SK-MEL-5 (cell line): ENCODE measurements around the gene WNT2B. TPM values are rescaled to one million over a fixed set of nuclear protein-coding genes. Genes with fewer than 3 reads are reported as not detected.
A peak's percentile ranks its signal among the peaks of the same experiment; 100 is the strongest.

Experiments
- DNase-seq: peaks from one replicate; pipeline ENCODE4 v3.0.0-alpha.2; 2016; ENCODE audit warnings: low read depth, low spot score
- in situ Hi-C: cut with HindIII; loops from 2 replicates; pipeline ENCODE4 v1.10.0; 2016; ENCODE audit warnings: low sequenced_read_pairs, high pct_unique_total_duplicates, low pct_unique_long_range_greater_than_20kb
- total RNA-seq: library from RNA; depleted of rRNA; stranded (reverse); fragments of >200 nt; shearing (Covaris generic); gene quantifications from 2 replicates; pipeline ENCODE4 v1.2.3, GENCODE V29; 2014

Gene WNT2B
- total RNA-seq, 1 experiment from 2014 or later, result 0.37 TPM

DNA sequence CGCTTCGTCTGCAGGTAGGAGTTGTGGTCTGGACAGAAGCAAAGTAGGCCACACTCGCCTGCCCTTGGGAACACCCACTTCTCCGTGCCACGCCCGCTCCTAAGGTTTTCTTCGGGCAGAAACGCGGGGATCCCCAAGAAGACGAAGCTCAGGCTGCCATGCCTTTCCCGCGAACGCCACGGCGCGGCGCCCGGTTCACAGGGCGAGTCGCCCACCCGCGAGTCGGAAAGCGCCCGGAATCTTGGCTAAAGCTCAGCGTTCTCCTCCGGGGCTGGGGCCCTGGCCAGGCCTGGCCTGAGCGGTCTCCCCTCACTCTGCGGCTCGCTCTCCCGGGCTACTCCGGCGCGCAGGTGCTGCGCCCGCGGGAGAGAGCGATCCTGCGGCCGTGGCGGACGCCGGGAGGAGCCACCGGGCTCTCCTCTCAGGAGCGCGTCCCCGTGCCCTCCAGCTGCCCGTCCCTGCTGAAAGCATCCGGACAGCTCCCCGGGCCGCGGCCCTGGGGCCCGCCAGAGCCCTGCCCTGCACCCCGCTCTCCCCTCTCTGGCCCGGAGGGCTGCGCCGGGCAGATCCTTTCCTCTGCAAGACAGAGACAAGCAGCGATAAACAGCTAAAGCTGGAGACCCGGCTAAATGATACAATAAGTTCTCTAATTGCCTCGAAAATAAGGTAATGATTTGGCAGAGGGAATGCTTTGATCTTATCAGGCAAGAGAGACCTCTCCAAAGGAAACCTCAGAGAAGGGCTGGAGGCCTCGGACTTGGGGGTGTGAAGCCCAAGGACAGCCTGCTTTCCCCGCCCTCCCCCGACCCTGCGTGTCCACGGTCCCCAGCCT is 6.7 kb upstream of the WNT2B start:
- in situ Hi-C loops, result no loop called here
- peak; percentile 38 for DNase-seq

DNA sequence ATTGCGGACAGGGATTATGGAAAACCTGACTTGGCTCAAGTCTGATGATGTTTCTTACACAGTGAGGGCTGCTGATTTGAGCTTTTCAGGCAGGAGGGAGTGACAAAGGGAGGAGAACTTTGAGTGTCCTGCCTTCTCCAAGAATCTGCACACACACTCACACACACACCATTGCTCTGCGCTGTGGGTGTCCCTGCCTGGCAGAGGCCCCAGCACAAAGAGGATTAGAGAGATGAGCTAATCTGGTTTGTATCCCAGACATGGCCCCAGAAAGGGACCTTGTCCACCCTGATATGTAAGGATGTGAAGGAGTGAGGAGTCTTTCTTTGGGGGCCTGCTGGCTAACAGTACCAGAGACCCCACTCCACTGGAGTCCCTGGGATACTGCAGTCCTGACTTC is 5.9 kb upstream of the WNT2B start:
- DNase-seq, result no peak
- in situ Hi-C loops, result no loop called here

DNA sequence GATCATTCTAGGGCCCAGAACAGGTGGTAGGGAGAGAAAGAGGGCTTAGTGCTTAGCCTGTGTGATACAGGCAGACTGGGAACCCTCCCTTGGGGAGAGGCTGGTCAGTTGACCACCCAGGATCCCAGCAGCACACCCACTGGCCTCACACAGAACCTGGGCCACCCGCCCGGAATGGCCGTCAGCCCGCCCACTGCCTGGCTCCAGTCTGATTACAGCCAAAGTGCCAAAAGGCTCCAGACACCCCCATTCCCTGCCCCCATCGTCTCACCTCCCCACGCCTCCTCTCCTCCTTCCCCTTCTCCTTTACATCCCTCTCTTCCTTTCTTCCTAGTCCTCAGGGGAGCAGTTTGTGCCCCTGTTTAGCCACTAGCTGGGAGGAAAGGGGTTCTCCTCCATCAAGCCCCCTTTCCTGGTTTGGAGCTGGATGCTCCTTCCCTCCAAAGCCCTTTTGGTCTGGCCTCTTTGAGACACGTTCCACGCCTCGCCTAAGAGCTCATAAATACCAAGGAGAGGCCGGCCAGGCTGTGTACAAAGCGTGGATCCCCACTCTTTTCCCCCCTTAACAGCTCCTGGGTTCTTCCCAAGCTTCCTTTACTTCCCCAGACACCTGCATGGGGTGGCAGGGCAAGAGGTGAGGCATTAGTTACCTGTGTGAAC is 4.6 kb upstream of the WNT2B start:
- in situ Hi-C loops, result no loop called here
- DNase-seq, result no peak

DNA sequence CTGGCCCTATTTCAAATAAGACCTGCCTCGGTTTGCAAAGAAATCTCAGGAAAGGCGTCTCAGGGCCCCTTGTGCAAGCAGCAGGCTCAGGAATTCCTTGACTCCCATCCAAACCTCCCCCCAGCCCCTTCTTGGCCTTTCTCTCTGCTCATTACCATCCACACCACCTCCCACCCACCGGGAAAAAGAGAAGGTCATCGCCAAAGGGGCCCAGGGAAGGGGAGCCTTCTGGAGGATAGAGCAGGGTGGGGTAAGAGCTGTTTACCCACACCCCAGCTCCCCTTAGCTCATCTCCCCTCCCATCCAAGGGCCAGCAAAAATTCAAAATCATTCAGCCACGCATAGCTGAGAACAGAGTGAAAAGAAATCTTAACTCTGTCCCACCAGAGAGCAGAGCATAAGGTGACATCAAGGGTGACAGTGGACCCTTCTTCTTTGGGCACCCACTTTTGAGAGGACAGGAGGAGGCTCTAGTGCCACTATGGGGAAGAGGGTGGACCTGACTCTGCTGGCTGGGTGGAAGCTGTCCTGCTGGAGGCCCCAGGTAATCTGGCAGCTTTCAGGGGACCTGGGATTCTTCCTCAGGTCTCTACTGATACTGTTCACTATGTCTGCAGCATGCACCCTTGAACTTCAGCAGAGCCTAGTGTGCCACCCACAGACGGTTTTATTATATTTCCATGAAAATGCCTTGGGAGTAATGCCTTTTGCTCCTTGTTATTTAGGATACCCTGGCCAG is 3.9 kb upstream of the WNT2B start:
- in situ Hi-C loops, result no loop called here
- no peak for DNase-seq

DNA sequence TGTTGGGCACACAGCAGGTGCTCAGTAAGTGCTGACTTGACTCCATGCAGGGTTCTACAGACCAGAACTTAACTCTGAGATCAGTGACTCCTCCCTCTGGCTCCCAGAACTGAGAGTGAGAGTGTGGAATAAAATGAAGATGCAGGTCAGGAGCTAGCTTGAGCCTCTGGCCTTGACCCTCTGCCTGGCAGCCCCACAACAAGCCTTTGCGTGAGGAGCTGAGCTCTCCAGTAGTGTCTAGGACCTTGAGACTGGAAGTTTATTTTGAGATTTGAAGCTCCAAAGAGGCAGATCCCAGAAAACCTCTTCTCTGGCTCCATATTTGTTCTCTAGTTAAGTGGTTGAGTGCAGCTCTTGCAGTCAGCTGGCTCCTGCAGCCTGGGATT is 3.4 kb upstream of the WNT2B start:
- in situ Hi-C loops, result no loop called here
- DNase-seq, result no peak

DNA sequence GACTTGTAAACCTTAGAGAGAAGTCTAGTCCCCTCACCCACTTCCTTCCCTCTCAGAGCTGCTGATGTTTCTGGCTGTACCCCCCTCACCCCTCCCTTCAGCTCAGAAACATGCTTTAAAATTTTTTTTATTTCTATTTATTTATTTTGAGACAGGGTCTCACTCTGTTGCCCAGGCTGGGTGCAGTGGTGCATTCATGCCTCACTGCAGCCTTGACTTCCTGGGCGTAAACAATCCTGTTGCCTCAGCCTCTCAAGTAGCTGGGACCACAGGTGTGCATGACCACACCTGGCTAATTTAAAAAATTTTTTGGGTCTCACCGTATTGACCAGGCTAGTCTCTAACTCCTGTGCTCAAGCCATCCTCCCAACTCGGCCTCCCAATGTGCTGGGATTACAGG is 2.9 kb upstream of the WNT2B start:
- in situ Hi-C loops, result no loop called here
- DNase-seq, result no peak

DNA sequence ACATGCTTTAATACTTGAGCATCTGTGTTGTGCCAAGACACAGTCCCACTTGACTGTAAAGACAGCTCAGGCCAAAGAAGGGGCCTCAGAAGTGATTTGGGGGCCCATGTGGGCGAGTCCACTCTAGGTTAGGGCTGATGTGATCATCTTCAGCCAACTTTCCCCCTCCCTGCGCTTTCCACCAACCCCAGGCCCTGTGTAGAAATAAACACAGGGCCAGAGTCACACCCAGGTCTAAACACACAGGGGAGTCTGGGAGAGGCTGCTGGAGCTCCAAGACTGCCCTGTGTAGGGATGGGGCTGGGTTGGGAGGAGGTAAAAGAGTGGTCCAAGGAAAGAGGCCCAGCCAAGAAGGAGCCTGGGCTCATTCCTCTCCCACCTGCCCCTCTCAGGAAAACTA is 2.5 kb upstream of the WNT2B start:
- no peak for DNase-seq
- in situ Hi-C loops, result no loop called here

DNA sequence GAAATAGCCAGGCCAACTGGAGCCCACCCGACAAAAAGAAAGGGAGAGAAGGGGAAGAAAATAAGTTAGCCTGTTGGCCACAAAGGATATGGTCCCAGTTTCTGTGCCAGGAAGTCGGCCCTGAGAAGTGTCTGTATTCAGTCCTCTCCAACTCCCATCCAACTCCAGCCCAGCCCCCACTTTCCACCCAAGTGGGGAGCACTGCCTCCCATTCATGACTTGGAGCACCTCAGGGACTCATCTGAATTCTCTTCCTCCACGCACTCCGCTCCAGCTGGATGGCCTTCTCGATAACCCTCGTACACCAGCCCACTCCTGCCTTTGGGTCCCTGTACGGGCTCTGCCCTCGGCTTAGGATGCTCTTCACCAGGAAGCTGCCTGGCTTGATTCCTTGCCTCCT is 2.0 kb upstream of the WNT2B start:
- no peak for DNase-seq
- in situ Hi-C loops, result no loop called here

DNA sequence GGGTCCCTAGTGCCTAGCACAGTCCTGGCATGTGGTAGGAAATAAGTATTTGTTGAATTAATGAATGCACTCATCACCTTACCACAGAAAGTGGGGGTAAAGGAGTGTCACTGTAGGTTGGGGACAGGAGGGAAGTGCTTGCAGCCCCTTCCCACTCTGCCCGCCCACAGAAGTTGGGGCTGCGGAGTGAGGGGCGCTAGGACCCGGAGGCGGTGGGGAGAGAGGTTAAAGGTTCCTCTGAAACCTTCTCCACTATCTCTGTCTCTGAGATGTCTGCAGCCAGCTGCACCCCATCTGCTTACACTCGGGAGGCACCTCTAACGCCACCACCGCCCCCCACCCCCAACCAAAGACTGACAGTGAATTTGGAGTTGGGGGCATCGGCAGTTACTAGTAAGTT is 1.4 kb upstream of the WNT2B start:
- DNase-seq, result no peak
- in situ Hi-C loops, result no loop called here

DNA sequence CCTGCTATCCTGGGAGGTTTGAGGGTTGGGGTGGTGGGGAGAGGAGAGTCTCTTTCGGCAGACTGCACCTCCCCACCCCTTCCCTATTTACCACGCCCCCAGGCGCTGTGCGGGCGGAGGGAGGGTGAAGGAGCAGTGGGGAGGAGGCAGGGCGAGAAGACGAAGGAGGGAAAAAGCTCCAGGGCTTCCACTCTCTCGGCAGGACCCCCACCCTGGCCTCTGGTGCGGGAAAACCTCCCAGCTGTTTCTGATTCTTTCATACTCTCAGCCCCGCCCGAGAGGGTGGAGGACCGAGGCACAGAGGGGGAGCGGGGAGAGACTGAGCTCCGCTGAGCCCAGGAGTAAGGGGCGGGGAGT is 866 bp upstream of the WNT2B start:
- in situ Hi-C loops, result no loop called here
- DNase-seq, result no peak

DNA sequence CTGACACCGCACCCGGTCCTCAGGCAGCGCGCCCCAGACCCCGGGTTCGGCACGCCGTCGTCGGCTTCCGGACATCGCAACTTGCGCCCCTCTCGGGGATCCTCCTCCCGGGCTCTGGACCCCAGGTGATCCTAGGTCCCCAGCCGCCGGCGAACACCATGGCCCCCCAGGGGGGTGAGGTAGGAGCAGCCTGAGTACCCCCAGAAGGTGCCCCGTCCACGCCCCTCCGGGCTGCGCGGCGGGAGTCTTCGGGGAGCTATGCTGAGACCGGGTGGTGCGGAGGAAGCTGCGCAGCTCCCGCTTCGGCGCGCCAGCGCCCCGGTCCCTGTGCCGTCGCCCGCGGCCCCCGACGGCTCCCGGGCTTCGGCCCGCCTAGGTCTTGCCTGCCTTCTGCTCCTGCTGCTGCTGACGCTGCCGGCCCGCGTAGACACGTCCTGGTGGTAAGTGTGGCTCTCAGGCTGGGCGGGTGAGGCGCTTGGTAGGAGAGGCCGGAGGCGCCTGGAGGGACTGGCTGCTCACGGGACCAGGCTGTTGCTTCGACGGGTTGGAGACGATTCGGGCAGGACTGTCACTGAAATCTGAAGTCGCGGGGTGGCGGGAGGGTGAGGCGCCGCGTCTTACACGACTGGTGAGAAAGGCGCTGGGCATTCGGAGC is 367 bp downstream of the WNT2B start:
- no peak for DNase-seq
- in situ Hi-C loops, result no loop called here

DNA sequence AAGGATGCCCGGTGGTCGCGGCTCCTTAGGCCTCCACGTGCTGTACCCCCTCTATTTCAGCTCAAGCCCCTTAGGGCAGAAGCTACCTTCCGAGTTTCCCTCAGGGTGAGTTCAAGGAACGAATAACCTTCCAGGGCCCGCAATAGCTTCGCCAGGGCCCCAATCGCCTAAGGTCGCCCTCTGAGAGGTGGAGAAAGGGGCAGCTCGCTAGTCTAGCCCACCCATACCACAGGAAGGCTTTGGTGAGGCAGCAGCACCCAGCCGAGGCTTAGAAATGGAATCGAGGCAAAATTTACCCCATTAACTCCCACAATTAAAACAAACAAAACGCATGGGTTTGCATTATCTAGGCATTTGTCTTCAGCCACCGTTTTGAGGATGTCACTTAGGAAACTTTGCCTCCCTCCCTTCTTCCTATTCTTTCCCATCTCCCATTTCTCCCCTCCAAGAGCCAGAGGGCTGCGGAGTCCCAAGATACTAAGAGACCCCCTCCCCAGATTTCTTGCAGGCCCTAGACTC is 954 bp downstream of the WNT2B start:
- DNase-seq, result no peak

DNA sequence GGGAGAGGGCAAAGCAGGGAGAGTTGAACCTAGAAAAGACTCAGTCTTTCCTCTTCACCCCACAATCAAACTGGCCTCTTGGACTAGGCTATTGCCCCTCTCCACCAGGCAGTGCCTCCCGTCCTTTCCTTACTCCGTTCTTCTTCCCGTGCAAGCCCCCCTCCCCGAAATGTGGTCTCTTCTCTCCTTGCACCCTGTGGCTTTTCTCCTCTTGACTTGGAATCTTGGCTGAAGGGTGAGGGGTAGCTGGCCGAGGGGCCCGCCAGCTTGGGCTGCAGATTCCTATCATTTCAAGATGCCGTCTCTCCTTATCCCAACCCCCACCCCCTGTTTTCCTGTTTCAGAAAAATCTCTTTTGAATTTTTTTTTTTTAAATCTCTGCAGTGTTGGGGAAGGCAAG is 1.6 kb downstream of the WNT2B start:
- no peak for DNase-seq
- in situ Hi-C loops, result no loop called here

More for the DNA sequence above, 954 bp downstream of the WNT2B start:
- in situ Hi-C loops, result no loop called here

DNA sequence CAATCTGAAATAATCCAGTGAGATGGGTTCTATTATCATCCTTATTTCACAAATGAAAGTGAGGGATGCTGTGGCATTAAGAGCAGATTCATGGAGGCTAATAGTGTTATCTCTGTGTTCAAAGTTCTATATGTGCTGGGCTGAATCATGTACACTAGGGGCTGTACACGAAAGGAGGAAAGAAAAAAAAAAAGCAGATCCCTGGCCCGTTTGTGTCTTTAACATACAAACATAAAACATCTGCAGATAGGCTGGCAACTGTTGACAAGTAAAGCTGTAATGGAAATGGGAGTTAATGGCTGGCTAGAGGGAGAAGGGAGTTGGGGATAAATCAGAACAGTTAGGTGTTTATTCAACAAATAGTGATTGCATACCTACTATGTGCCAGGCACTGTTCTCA is 3.1 kb downstream of the WNT2B start:
- DNase-seq, result no peak
- in situ Hi-C loops, result no loop called here

DNA sequence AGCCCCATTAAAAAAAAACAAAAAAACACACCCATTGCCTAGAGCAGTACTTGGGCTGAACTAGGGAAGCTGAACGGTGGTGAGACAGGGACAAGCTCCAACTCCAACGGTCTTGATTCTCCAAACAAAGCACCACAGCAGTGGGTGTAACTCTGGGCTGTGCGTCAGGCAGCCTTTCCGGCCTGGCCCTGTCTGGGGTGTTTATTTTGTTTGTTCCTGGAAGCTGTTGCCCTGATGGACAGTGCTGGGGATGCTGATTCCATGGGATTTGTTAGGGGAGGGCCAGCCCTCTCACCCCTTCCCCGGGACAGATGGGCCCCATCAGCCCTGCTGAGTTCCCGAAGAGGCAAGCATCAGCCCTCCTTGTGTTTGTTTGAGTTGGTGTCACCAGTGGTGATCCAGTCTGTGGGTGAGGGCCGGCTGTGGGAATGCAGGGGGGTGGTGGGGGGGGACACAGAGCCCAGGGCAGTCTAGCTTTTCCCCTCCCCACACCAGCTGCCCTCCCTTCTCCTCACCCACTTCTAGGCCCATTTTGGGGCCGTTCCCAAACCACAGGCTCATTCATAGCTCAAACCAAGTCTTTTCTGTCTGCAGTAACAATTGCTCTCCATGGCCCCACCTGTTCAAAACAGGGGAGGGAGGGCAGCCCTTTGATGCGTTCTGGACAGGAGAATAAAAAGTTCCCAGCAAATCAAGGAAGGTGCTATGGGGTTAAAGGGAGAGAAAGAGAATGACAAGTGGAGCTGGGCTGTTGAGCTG is 4.5 kb downstream of the WNT2B start:
- DNase-seq, result no peak
- in situ Hi-C loops, result no loop called here

DNA sequence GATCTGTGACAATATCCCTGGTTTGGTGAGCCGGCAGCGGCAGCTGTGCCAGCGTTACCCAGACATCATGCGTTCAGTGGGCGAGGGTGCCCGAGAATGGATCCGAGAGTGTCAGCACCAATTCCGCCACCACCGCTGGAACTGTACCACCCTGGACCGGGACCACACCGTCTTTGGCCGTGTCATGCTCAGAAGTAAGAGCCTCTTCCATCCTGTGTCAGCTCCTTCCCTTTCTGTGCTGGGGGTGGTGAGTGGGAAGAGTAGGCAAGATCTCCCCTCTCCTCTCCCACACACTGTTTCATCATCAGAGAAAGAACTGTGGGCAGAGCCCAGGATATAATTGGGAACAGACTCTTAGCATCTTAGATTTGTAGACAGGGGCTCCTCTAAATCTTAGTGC is 6.1 kb downstream of the WNT2B start:
- in situ Hi-C loops, result no loop called here
- DNase-seq, result no peak

DNA sequence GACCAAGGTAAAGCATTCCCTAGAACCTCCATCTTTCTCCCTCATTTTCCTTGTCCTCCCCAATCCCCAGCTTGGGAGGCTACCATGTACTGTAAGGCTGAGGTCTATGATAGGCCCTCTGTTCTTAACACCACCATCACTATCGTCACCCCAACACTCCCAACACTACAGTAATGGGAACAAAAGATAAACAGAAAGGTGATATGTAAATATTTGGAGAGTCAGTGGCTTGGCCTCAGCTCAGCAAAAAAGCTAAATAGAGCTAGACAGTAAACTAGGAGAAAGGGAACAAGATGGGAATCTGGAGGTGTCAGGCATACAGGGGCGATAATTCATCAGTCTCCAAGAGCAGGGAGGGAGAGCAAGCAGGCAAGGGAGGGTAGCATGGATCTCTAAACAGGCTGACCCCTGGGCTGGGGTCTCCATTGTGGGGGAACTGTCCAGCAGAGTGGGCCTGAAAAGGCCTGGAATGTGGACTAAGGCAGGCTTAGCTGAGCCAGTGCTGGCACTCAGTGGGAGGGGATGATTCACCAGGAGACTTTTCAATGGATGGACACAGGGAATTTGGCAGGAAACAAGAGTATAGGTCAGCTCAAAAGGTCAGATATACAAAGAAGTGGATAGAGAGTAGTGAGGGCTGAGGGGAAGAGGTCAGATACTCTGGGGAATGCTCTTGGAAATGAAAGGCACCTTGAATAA is 6.7 kb downstream of the WNT2B start:
- peak; percentile 37 for DNase-seq
- in situ Hi-C loops, result no loop called here
